GF-D8 (cell line): ENCODE measurements around the gene ITGB8.

Experiments used
- DNase-seq: peaks from one replicate; lab custom pipeline; 2025; lab: John Stamatoyannopoulos, UW

Gene ITGB8

GRCh38 chr7:20310301-20310700, 20.4 kb upstream of the ITGB8 start:
- DNase-seq, result no peak

DNA sequence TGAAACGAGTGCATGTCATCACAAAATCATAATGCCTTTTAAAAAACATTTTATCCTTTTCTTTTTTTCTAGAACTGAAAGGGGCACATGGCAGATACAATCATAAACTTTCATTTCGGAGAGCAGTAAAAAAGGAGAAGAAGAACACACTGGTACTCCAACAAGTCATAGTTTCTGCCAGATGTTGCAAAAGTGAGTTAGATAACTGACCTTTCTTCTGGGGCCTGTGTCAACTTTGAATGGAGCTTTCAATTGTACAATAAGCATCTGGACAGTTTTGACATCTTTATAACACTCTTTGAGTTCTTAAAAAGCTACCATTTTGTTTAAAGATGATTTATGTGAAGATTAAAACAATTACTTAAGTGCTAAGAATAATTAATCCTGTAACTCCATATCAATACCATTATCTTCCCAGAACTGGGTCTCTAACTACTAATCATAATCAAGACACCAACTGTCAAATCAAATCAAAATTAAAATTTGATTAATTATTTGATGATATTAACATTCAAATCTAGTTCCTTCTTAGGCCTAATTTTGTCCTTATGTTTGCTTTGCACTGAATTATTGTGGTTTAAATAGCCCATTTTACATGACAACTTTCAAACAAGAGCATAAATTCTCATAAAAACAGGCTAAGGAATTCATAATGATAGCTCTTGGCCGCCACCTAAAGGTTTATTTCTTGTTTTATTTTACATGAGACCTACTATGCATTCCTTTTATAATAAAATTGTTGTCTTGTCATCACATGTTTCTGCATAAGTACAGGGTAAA, 19.5 kb upstream of the ITGB8 start:
- DNase-seq, result peak; percentile 11

DNA sequence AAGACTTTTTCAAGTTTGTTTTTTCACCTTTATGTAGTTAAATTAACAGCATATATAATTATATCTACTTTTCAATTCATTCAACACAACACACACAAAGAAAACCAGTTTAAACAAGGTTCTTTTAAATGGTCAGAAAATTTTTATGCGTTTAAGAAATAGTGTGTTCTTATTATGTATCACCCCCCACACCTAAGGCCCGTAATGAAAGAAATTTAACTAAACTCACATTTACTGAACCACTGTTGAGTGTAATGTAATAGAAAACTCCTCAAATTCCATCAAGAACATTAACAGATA, 19.0 kb upstream of the ITGB8 start:
- no peak for DNase-seq

DNA sequence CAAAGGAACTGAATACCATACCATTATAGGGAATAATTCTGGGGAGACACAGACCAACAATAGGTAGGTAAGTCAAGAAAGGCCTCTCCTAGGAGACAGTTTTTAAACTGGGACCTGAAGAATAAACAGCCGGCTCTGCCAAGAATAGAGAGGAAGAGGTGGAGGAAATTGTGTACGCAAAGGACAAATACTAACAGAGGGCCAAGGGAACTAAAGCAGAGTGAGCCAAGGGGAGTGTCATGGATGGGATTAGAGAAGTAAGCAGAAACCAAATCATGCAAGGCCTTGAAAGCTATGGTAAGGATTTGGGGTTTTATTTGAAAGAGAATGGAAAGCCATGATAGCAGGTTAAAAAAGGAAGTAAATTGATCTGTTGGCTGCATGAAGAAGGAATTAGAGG, 18.1 kb upstream of the ITGB8 start:
- no peak for DNase-seq

DNA sequence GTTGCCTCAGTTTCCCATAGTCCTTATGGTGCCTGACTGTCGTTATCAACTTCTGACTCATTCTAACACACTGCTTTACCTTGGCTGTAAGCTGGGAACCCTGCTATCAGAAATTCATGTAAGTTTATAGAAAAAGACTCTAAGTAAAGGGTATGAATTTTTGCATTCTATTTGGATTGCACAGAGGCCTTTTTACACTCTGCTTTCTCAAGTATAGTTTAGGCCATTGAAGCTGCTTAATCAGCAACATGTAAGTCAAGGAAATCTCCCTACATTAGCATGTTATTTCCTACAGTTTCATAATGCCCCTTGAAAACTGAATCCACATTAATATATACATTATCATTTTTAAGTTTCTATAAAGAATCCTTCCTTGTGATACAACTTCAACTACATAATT, 17.1 kb upstream of the ITGB8 start:
- DNase-seq, result no peak

DNA sequence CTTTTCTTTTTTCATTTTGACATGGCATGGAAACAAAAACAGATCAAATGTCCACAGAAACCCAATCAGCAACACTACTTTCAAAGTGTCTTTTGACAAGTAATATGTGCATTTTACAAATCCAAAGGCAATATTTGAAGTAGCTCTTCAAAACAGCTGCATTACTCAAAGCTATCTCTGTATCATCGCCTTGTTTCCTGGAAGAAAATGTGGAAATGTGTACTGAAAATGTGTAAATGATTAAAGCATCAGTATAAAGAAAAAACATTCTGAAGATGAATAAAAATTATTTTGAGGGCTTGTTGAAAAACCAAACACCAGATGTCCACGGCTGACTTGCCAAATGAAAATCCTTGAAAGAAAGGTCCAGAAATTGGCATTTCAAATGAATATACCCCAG, 16.5 kb upstream of the ITGB8 start:
- no peak for DNase-seq

DNA sequence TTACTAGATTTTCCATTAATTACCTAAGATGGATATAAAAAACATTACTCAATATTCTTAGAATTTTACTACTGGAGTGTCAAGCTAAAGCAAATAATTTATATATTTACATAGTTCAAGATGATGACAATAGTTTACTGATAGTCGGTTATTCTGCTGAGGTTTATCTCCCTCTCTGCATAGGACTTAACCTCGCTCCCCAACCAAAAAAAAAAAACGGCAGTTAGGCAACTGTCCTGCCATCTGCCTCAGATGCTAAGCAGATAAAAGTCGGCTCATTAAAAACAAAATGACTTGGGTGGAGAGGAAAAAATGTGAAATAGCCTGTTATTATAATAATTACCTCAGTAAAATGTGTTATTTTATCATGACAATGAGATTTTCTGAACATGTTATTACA, 14.0 kb upstream of the ITGB8 start:
- no peak for DNase-seq

DNA sequence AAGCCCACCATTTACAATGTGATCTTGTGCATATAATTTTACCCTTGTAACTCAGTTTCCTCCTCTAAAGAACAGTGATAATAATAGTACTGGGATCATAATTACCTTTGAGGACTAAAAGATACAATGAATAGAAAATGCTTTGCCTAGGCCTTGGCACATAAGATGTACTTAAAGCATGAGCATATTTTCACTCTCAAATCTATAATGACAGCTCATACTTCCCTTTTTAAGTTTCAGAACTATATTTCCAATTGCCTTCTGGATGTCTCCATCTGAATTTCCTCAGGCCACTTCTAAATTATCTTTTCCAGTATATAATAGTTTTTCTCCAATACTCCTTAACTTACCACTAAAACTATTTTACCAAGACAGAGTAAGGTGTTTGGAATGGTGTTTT, 13.3 kb upstream of the ITGB8 start:
- no peak for DNase-seq

DNA sequence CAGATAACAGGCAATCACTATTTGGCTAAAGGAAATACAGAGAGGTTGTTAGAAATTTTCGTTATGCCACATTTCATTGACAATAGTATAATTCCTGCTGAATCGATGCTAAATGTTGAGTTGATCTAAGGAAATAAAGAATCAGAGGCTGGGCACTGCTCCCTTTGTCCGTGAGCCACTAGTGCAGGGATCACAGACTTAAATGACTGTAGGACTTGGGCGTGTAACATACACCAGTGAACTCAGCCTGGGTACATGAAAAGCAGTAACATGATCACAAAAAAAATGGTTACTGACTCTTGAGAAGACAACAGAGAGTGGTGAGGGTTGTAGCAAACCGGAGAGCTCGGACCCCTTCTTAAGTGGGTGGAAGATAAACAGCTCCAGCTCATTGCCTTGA, 11.8 kb upstream of the ITGB8 start:
- no peak for DNase-seq

- no peak for DNase-seq
Observed at GRCh38 chr7:20320322-20320721, 10.4 kb upstream of the ITGB8 start.

GRCh38 chr7:20320786-20321185, 9.9 kb upstream of the ITGB8 start:
- DNase-seq, result no peak

- DNase-seq, result no peak
Observed at GRCh38 chr7:20323595-20323994, 7.1 kb upstream of the ITGB8 start.

DNA sequence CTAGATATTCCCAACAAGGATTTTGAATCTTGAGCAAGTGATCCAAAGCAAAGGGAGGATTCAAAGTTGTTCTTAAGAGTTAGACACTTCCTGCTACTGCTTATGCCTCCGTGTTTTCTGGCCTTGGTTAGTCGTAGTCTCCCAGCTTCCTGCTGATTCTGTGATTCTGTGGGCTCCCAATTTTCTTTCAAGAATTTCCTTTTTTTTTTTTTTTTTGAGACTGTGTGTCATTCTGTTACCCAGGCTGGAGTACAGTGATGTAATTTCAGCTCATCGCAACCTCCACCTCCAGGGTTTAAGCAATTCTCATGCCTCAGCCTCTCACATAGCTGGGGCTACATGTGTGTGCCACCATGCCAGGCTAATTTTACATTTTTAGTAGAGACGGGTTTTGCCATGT, 4.4 kb upstream of the ITGB8 start:
- DNase-seq, result no peak

DNA sequence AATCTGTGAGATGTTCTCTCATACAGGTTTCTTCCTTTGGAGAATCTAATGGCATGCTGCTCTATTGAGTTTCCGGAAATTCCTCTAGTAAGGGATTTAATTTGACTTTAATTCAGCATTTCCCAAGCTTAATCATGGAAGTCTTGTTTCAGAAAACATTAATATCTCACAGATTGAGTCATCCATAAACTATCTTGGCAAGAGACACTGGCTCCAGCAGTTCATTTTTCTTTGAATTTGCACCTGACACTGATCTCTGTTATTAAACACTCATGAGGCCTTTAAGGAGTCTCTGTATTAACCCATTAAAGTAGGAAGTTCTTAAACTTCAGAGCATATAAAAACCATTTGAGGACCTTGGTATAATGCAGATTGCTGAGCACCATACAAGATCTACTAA, 3.6 kb upstream of the ITGB8 start:
- DNase-seq, result no peak

DNA sequence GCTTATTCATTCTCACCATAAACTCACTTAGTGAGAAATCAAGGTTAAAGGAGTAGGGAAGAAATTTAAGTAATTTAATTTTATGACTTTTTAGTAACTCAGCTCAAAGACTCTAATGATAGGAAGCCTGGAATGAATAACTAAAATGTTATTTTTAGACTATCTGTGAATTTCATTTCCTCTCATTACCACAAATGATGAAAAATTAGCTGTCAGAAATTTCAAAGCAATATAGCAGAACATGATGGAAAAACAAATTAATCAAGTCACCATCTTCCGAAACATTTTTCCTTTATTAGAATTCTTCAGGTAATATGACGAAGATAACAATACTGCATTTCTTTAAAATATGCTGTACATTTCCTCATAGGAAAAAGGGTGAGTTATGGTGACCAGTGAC, 2.7 kb upstream of the ITGB8 start:
- no peak for DNase-seq

GRCh38 chr7:20328692-20329091, 2.0 kb upstream of the ITGB8 start:
- DNase-seq, result no peak

DNA sequence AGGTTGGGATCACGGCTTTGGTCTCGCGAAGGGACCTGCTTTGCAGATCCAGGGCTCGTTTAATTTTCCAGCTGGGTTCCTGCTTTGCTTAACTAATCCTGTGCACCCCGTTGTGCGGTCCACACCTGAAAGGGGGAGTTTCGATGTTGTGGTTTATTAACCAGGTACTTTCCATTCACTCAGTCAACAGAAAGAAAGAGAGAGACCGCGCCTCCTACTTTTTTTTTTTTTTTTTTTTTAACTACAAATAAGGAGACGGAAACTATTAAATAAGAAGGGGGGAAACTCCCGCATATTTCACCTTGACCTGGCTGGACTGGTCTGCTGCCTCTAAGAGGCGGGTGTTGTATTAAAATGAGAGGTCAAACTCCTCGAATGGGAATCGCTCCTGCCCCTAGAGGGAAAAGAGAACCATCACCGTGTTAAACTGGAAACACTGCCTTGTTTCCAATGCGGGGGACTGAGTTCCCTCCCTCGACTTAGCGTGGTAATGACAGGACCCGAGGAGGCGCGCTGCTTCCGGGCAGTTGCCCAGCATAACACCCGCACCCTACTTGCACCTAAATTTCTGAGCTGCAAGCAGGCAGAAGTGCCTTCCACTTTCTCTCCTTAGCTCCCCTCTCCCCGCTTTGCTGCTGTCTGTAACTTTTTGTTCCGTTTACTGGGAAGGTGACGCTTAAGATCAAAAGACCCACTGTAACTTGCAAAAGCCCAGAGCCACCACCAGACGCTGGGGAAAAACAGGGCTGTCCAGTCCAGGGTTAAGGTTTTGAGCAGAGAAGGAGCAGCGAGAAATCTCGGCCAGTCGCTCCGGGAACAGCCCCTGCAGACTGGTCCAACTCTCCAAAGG, 1.1 kb upstream of the ITGB8 start:
- no peak for DNase-seq

- DNase-seq, result no peak
Observed at GRCh38 chr7:20330928-20331909, 519 bp downstream of the ITGB8 start.

DNA sequence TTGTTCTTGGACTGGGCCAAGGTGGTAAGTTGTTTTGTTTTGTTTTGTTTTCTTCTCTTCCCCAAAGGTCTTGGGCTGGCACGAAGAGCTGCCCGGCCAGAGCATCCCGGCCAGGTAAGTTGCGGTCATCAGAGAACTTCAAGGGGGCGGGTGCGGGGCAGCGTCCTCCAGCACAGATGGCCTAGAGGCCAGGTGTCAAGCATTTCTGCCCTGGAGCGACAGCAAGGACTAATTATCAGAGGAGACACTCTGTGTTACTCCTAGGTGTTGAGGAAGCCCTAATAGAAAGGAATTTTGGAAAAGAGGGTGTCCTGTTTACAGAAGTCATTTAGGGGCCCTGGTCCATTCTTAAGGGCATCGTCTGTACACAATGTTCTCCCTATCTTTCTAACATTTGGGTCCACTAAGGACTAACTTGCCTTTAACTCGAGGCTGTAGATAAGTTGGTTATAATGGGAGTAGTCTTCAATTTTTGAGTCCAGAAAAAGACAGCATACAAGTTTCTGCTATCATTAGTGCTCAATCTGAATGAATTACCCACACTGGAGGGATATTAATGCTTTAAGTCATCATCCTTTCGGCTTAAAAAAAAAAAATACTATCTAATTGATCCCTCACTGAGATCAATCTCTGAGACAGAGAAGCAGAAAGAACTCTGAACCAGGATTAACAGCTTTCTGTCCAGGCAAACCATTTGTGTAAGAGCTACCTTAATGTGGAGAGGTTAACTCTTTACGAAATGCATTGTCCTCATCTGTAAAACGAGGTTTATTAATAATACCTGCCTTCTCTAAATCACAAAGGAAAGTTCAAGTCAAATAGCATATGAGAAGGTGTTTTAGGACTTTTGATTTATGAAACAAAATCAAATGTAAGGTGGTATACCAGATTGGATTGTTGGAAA, 1.5 kb downstream of the ITGB8 start:
- no peak for DNase-seq

GRCh38 chr7:20338285-20338684, 7.6 kb downstream of the ITGB8 start:
- no peak for DNase-seq

- no peak for DNase-seq
Observed at GRCh38 chr7:20340839-20341238, 10.1 kb downstream of the ITGB8 start.
